SK-N-SH (cell line): ENCODE results near the gene TACC2. TPM values are rescaled to one million over a fixed set of nuclear protein-coding genes. Genes with fewer than 3 reads are reported as not detected.

Source experiments
- CTCF ChIA-PET: fragments of 300-600, 350-600 bp; formaldehyde crosslinking; extraction: SDS; loops from one replicate; lab custom pipeline; 2021; lab: Yijun Ruan, JAX
- POLR2A ChIA-PET: fragments of 350-600 bp; sonication (Branson Sonifier 250); formaldehyde crosslinking; extraction: SDS; loops from one replicate; lab custom pipeline; 2020; ENCODE audit warnings: antibody characterized with exemption, inconsistent platforms; lab: Yijun Ruan, JAX
- DNase-seq: peaks from one replicate; pipeline ENCODE4 v3.0.0; 2012
- H2AFZ ChIP-seq: fragments of 200-600 bp; sonication (generic); 2 replicates; pipeline ENCODE4 v1.8.1; 2016; ENCODE audit warnings: antibody characterized with exemption, mild to moderate bottlenecking, low read depth
- H3F3A ChIP-seq: fragments of 200-600 bp; sonication (generic); replicated peaks from 2 replicates; pipeline ENCODE3; 2016; ENCODE audit warnings: antibody characterized with exemption, mild to moderate bottlenecking; ENCODE audit not compliant: insufficient read depth
- H3K27ac ChIP-seq, 2 experiments: fragments of 200-500 bp in 1 of 2; fragments of 200-600 bp in 1 of 2; sonication (Bioruptor generic) in 1 of 2; sonication (generic), shearing (Covaris generic) in 1 of 2; 2 replicates each; pipeline versions ENCODE4 v1.5.1 to v1.6.1; 2014 to 2016; ENCODE audit warnings: low read depth in 2 of 2, inconsistent platforms in 1 of 2, low read length in 1 of 2, mild to moderate bottlenecking in 1 of 2, mixed read lengths in 1 of 2
- H3K27me3 ChIP-seq: fragments of 200-600 bp; sonication (generic), shearing (Covaris generic); 2 replicates; pipeline ENCODE4 v1.6.1; 2016; ENCODE audit warnings: mixed run types; ENCODE audit not compliant: insufficient read depth
- H3K36me3 ChIP-seq, 2 experiments: fragments of 200-500 bp in 1 of 2; fragments of 200-600 bp in 1 of 2; sonication (Bioruptor generic) in 1 of 2; sonication (generic) in 1 of 2; replicated peaks in 1 of 2; 2 replicates each; pipeline versions ENCODE3 to v1.5.1; 2014 to 2016; ENCODE audit warnings: low read length in 1 of 2, mild to moderate bottlenecking in 1 of 2; ENCODE audit not compliant: insufficient read depth in 2 of 2, control insufficient read depth in 1 of 2
- H3K4me1 ChIP-seq, 2 experiments: fragments of 200-500 bp in 1 of 2; fragments of 200-600 bp in 1 of 2; sonication (Bioruptor generic) in 1 of 2; sonication (generic), shearing (Covaris generic) in 1 of 2; 2 replicates each; pipeline versions ENCODE4 v1.5.1 to v1.6.1; 2014 to 2016; ENCODE audit warnings: low read depth in 1 of 2, low read length in 1 of 2, mixed run types in 1 of 2; ENCODE audit not compliant: insufficient read depth in 2 of 2, control insufficient read depth in 1 of 2
- H3K4me2 ChIP-seq: fragments of 200-600 bp; sonication (generic), shearing (Covaris generic); 2 replicates; pipeline ENCODE4 v1.6.1; 2017; ENCODE audit warnings: mixed run types
- H3K4me3 ChIP-seq, 2 experiments: fragments of 200-500 bp in 1 of 2; fragments of 200-600 bp in 1 of 2; sonication (Bioruptor generic) in 1 of 2; sonication (generic), shearing (Covaris generic) in 1 of 2; 2 replicates each; pipeline versions ENCODE4 v1.5.1 to v1.8.1; 2014 to 2016; ENCODE audit warnings: low read depth in 2 of 2, inconsistent platforms in 1 of 2, low read length in 1 of 2, mild to moderate bottlenecking in 1 of 2, mixed read lengths in 1 of 2, moderate library complexity in 1 of 2
- H3K79me2 ChIP-seq: fragments of 200-600 bp; sonication (generic); 2 replicates; pipeline ENCODE4 v1.8.1; 2017; ENCODE audit warnings: mild to moderate bottlenecking; ENCODE audit not compliant: insufficient read depth
- H3K9ac ChIP-seq: fragments of 200-600 bp; sonication (generic); 2 replicates; pipeline ENCODE4 v1.6.1; 2017; ENCODE audit warnings: mixed run types
- H3K9me2 ChIP-seq: fragments of 200-600 bp; sonication (generic); 2 replicates; pipeline ENCODE4 v1.6.1; 2017; ENCODE audit warnings: mixed run types
- H3K9me3 ChIP-seq: fragments of 200-600 bp; sonication (generic); 2 replicates; pipeline ENCODE4 v1.6.1; 2017; ENCODE audit warnings: mixed run types, mild to moderate bottlenecking, moderate library complexity
- H4K20me1 ChIP-seq: fragments of 200-600 bp; sonication (generic); 2 replicates; pipeline ENCODE4 v1.6.1; 2017; ENCODE audit warnings: mild to moderate bottlenecking, mixed run types; ENCODE audit not compliant: insufficient read depth
- CHD2 ChIP-seq: fragments of 150-350 bp; IDR thresholded peaks from 2 replicates; pipeline ENCODE4 v1.6.1; 2018; ENCODE audit warnings: low read length; ENCODE audit not compliant: partially characterized antibody
- CTCF ChIP-seq: fragments of 200-600 bp; sonication (generic); IDR thresholded peaks from 2 replicates; pipeline ENCODE4 v1.6.1; 2017; ENCODE audit warnings: antibody characterized with exemption, mild to moderate bottlenecking, moderate library complexity
- ELF1 ChIP-seq: IDR thresholded peaks from 2 replicates; pipeline ENCODE4 v1.4.0; 2012
- EP300 ChIP-seq, 2 experiments: IDR thresholded peaks; 2 replicates each; pipeline versions ENCODE4 v1.4.0 to v1.6.1; 2012; ENCODE audit warnings: borderline replicate concordance in 1 of 2, low read depth in 1 of 2, low read length in 1 of 2
- EZH2phosphoT487 ChIP-seq: fragments of 200-600 bp; sonication (generic); IDR thresholded peaks from 2 replicates; pipeline ENCODE4 v1.6.1; 2017; ENCODE audit warnings: low read depth, mixed run types, mild to moderate bottlenecking, antibody characterized with exemption, moderate library complexity, borderline replicate concordance
- FOXJ3 ChIP-seq: sonication (generic); formaldehyde crosslinking; IDR thresholded peaks from 2 replicates; pipeline ENCODE4 v1.5.1; 2020; ENCODE audit warnings: mild to moderate bottlenecking, missing genetic modification reagents
- FOXM1 ChIP-seq: IDR thresholded peaks from 2 replicates; pipeline ENCODE4 v1.4.0; 2012; ENCODE audit warnings: low read depth, mild to moderate bottlenecking
- GATA2 ChIP-seq: sonication (generic); formaldehyde crosslinking; IDR thresholded peaks from 2 replicates; pipeline ENCODE4 v1.5.0; 2020; ENCODE audit warnings: mild to moderate bottlenecking, missing genetic modification reagents
- IRF3 ChIP-seq: fragments of 150-350 bp; IDR thresholded peaks from 2 replicates; pipeline ENCODE4 v1.6.1; 2016; ENCODE audit warnings: mild to moderate bottlenecking, low read depth, low read length
- JUND ChIP-seq: IDR thresholded peaks from 2 replicates; pipeline ENCODE4 v1.4.0; 2012
- MEF2A ChIP-seq: IDR thresholded peaks from 2 replicates; pipeline ENCODE4 v1.4.0; 2012; ENCODE audit warnings: low read depth, borderline replicate concordance
- NFIC ChIP-seq: IDR thresholded peaks from 2 replicates; pipeline ENCODE4 v1.4.0; 2012; ENCODE audit warnings: borderline replicate concordance
- RAD21 ChIP-seq: IDR thresholded peaks from 2 replicates; pipeline ENCODE4 v1.6.1; 2012; ENCODE audit warnings: mild to moderate bottlenecking, low read length
- RCOR1 ChIP-seq: fragments of 150-350 bp; IDR thresholded peaks from 2 replicates; pipeline ENCODE4 v1.6.1; 2017; ENCODE audit warnings: antibody characterized with exemption, low read length
- REST ChIP-seq: IDR thresholded peaks from 2 replicates; pipeline ENCODE4 v1.6.1; 2012; ENCODE audit warnings: mild to moderate bottlenecking, low read depth, low read length, moderate library complexity
- RFX5 ChIP-seq: IDR thresholded peaks from 2 replicates; pipeline ENCODE4 v1.6.1; 2012; ENCODE audit warnings: mild to moderate bottlenecking, improper control_type of control experiment, low read length
- SIN3A ChIP-seq: IDR thresholded peaks from 2 replicates; pipeline ENCODE4 v1.6.1; 2012; ENCODE audit warnings: low read depth, mild to moderate bottlenecking, low read length, moderate library complexity, borderline replicate concordance
- TCF12 ChIP-seq: IDR thresholded peaks from 2 replicates; pipeline ENCODE4 v1.4.0; 2012
- TEAD4 ChIP-seq: IDR thresholded peaks from 2 replicates; pipeline ENCODE4 v1.4.0; 2012; ENCODE audit warnings: mild to moderate bottlenecking, borderline replicate concordance; ENCODE audit not compliant: insufficient read depth
- USF1 ChIP-seq: IDR thresholded peaks from 2 replicates; pipeline ENCODE4 v1.4.0; 2012; ENCODE audit warnings: low read depth, borderline replicate concordance
- WGBS: methylation state at CpG from one replicate; pipeline ENCODE4 v1.1.6; 2017; ENCODE audit warnings: low lambda C conversion rate; 5-methylcytosine and 5-hydroxymethylcytosine counted together
- polyA plus RNA-seq, 3 experiments: library from polyadenylated mRNA; depleted of rRNA; stranded (reverse); fragments of >200 nt; gene quantifications; 2 replicates each; pipeline ENCODE4 v1.2.3, GENCODE V29; 2012

The TACC2 gene
- polyA plus RNA-seq, 1 of the 3 experiments (the other 2 are of a cell fraction), result 8.8 TPM

- TF ChIP-seq EP300 (IDR thresholded peaks at IDR 0.05; ENCODE audit: borderline replicate concordance in 1 of 2, low read depth in 1 of 2, low read length in 1 of 2), result no peak
- TF ChIP-seq FOXM1, result no peak
Observed at GRCh38 chr10:122190176-122190943, 201.4 kb downstream of the TACC2 start (continued).

GRCh38 chr10:122191936-122192541 lies 203.1 kb downstream of the TACC2 start:
- H3K4me3 ChIP-seq, result no peak overlapping the region
- H3F3A ChIP-seq, result no peaks in the 10 kb centered on the region
- CTCF ChIA-PET, result no interaction called here

More at GRCh38 chr10:122191936-122192541, 203.1 kb downstream of the TACC2 start:
- Histone ChIP-seq H2AFZ (no peak overlapping the region), H3K9me2 (no peaks in the 10 kb centered on the region), H3K27me3 (no peaks in the 10 kb centered on the region), H3K79me2 (no peaks in the 10 kb centered on the region), H4K20me1 (no peaks in the 10 kb centered on the region), H3K4me1 (peaks cover 0 to 12% of the 10 kb centered on the region in 2 experiments; a peak in 1 of 4 replicates), H3K36me3 (no peaks in the 10 kb centered on the region), H3K9me3 (no peaks in the 10 kb centered on the region), H3K4me2 (no peak overlapping the region), H3K27ac (no peak overlapping the region), H3K9ac (no peak overlapping the region)
- DNase-seq, result no peak
- POLR2A ChIA-PET, result no interaction called here
- WGBS, result 93% methylated on average over 9 of the region's 18 CpGs
- TF ChIP-seq ELF1 (no peak), RFX5 (no peak), MEF2A (no peak), SIN3A (no peak), JUND (no peak), EZH2phosphoT487 (no peak), TCF12 (no peak), CTCF (no peak), IRF3 (no peak), USF1 (no peak), REST (no peak), CHD2 (no peak), GATA2 (no peak), TEAD4 (no peak), RCOR1 (no peak), NFIC (no peak), FOXM1 (no peak), FOXJ3 (CRISPR knock-in tag) (no peak), RAD21 (no peak)
